ENCODE measurements around the gene ADGRV1.

DNA sequence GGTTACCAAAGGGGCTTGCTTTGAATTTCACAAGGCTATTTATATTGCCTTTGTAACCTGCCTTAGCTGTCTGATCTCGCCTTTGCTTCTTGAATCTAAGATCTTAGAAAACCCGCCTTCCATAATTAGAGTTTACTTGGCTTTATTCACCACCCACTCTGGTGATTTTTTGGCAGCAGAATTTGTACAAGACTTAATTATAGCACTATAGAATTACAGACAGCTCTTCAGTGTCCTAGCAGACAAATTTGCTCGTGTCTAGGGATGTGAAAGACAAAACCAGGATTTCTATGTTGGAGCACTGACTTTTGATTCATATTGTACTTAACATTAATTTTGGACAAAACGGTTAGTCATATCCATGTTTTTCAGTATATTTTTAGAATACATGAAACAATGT lies 306.6 kb downstream of the ADGRV1 start:
- TF ChIP-seq CTCF (IDR thresholded peaks at IDR 0.05) (no peak), POLR2A (IDR thresholded peaks at IDR 0.05) (no peak)

Measured in tibial nerve (tissue), 3 donors.